IMR-90 (cell line): ENCODE results near the gene MEGF11. TPM values are rescaled to one million over a fixed set of nuclear protein-coding genes. Genes with fewer than 3 reads are reported as not detected.

Experiments
- ATAC-seq: fragments of 200-7000 bp; cut with Tn5 transposase; 2 replicates; pipeline ENCODE4 v1.9.1; 2020; ENCODE audit warnings: low read depth, mild to moderate bottlenecking, moderate library complexity
- BruUV-seq: library from RNA; stranded (reverse); fragments of 400-500 nt; replicated peaks from 2 replicates; lab custom pipeline; 2021; lab: Mats Ljungman, UMichigan
- CTCF ChIA-PET: fragments of 300-600 bp; formaldehyde crosslinking; extraction: SDS; loops from one replicate; lab custom pipeline; 2021; ENCODE audit warnings: antibody characterized with exemption; lab: Yijun Ruan, JAX
- POLR2A ChIA-PET: fragments of 300-600 bp; sonication (Branson Sonifier 250); formaldehyde crosslinking; loops from one replicate; lab custom pipeline; 2022; ENCODE audit warnings: antibody characterized with exemption; ENCODE audit not compliant: unreplicated experiment; lab: Charles Lee
- DNase-seq: peaks from one replicate; pipeline ENCODE4 v3.0.0; 2013
- H2AFZ ChIP-seq: replicated peaks from 2 replicates; pipeline ENCODE3; 2013; ENCODE audit warnings: low read length, mild to moderate bottlenecking; ENCODE audit not compliant: poor library complexity
- H2AK5ac ChIP-seq: 2 replicates; pipeline ENCODE4 v1.6.1; 2013; ENCODE audit warnings: low read depth, low read length, inconsistent platforms
- H2AK9ac ChIP-seq: replicated peaks from 2 replicates; pipeline ENCODE3; 2013; ENCODE audit warnings: mild to moderate bottlenecking, low read depth, low read length, moderate library complexity; ENCODE audit not compliant: poor library complexity
- H2BK120ac ChIP-seq: 2 replicates; pipeline ENCODE4 v1.6.1; 2013; ENCODE audit warnings: low read depth, low read length, inconsistent platforms
- H2BK15ac ChIP-seq: 3 replicates; pipeline ENCODE4 v1.6.1; 2013; ENCODE audit warnings: low read depth, low read length, inconsistent platforms
- H2BK20ac ChIP-seq: 2 replicates; pipeline ENCODE4 v1.6.1; 2013; ENCODE audit warnings: low read depth, mild to moderate bottlenecking, inconsistent platforms, low read length, moderate library complexity
- H2BK5ac ChIP-seq: 2 replicates; pipeline ENCODE4 v1.6.1; 2013; ENCODE audit warnings: mild to moderate bottlenecking, low read depth, low read length, inconsistent platforms; ENCODE audit not compliant: poor library complexity, severe bottlenecking
- H3K14ac ChIP-seq: replicated peaks from 2 replicates; pipeline ENCODE4 v1.6.1; 2013; ENCODE audit warnings: low read depth, low read length, inconsistent platforms
- H3K18ac ChIP-seq: 2 replicates; pipeline ENCODE4 v1.6.1; 2013; ENCODE audit warnings: low read depth, low read length, control low read depth
- H3K23ac ChIP-seq: 2 replicates; pipeline ENCODE4 v1.6.1; 2013; ENCODE audit warnings: low read depth, low read length, inconsistent platforms
- H3K27ac ChIP-seq: 2 replicates; pipeline ENCODE4 v1.5.1; 2013; ENCODE audit warnings: mild to moderate bottlenecking, control low read depth, low read length; ENCODE audit not compliant: insufficient read depth
- H3K27me3 ChIP-seq: 2 replicates; pipeline ENCODE4 v1.6.1; 2013; ENCODE audit warnings: low read length; ENCODE audit not compliant: control insufficient read depth, insufficient read depth
- H3K36me3 ChIP-seq: 2 replicates; pipeline ENCODE4 v1.6.1; 2013; ENCODE audit warnings: low read length, mixed read lengths; ENCODE audit not compliant: control insufficient read depth, insufficient read depth
- H3K4ac ChIP-seq: 2 replicates; pipeline ENCODE4 v1.6.1; 2013; ENCODE audit warnings: low read depth, low read length, inconsistent platforms
- H3K4me1 ChIP-seq: 2 replicates; pipeline ENCODE4 v1.6.1; 2013; ENCODE audit warnings: low read length, mixed read lengths; ENCODE audit not compliant: control insufficient read depth, insufficient read depth
- H3K4me2 ChIP-seq: 2 replicates; pipeline ENCODE4 v1.6.1; 2013; ENCODE audit warnings: low read depth, mild to moderate bottlenecking, control low read depth, low read length, moderate library complexity
- H3K4me3 ChIP-seq: 2 replicates; pipeline ENCODE4 v1.5.1; 2013; ENCODE audit warnings: low read depth, mild to moderate bottlenecking, control low read depth, low read length, moderate library complexity; ENCODE audit not compliant: insufficient read depth
- H3K56ac ChIP-seq: 2 replicates; pipeline ENCODE4 v1.6.1; 2013; ENCODE audit warnings: low read length, inconsistent platforms; ENCODE audit not compliant: insufficient read depth; ENCODE audit errors: extremely low read depth
- H3K79me1 ChIP-seq, 2 experiments: 2 replicates each; pipeline ENCODE4 v1.6.1; 2013; ENCODE audit warnings: low read length in 2 of 2, inconsistent platforms in 1 of 2, low read depth in 1 of 2
- H3K9ac ChIP-seq: 2 replicates; pipeline ENCODE4 v1.6.1; 2013; ENCODE audit warnings: low read depth, low read length, control low read depth
- H3K9me1 ChIP-seq: 2 replicates; pipeline ENCODE4 v1.6.1; 2013; ENCODE audit warnings: low read length, inconsistent platforms; ENCODE audit not compliant: insufficient read depth
- H3K9me3 ChIP-seq: 2 replicates; pipeline ENCODE4 v1.6.1; 2013; ENCODE audit warnings: low read length; ENCODE audit not compliant: control insufficient read depth, insufficient read depth
- H4K20me1 ChIP-seq: 2 replicates; pipeline ENCODE4 v1.6.1; 2013; ENCODE audit warnings: low read length, inconsistent platforms; ENCODE audit not compliant: insufficient read depth
- H4K5ac ChIP-seq: 2 replicates; pipeline ENCODE4 v1.6.1; 2013; ENCODE audit warnings: mild to moderate bottlenecking, low read depth, low read length, control low read depth
- H4K8ac ChIP-seq, 2 experiments: 2 replicates each; pipeline ENCODE4 v1.6.1; 2013; ENCODE audit warnings: low read depth in 2 of 2, low read length in 2 of 2, control low read depth in 1 of 2, inconsistent platforms in 1 of 2
- H4K91ac ChIP-seq: 2 replicates; pipeline ENCODE4 v1.6.1; 2013; ENCODE audit warnings: low read depth, low read length, inconsistent platforms; ENCODE audit not compliant: insufficient read depth
- BHLHE40 ChIP-seq: fragments of 150-350 bp; IDR thresholded peaks from 2 replicates; pipeline ENCODE4 v1.6.1; 2016; ENCODE audit warnings: mild to moderate bottlenecking, low read depth, low read length
- CEBPB ChIP-seq: IDR thresholded peaks from 2 replicates; pipeline ENCODE4 v1.6.1; 2012; ENCODE audit warnings: low read depth, low read length, improper control_type of control experiment
- FOS ChIP-seq: fragments of 150-350 bp; IDR thresholded peaks from 2 replicates; pipeline ENCODE4 v1.6.1; 2016; ENCODE audit warnings: low read depth, low read length
- MAFK ChIP-seq: IDR thresholded peaks from 2 replicates; pipeline ENCODE4 v1.6.1; 2012; ENCODE audit warnings: low read depth, low read length, improper control_type of control experiment
- MAZ ChIP-seq: IDR thresholded peaks from 2 replicates; pipeline ENCODE4 v1.6.1; 2012; ENCODE audit warnings: low read depth, mild to moderate bottlenecking, low read length, improper control_type of control experiment, moderate library complexity, borderline replicate concordance
- MXI1 ChIP-seq: IDR thresholded peaks from 2 replicates; pipeline ENCODE4 v1.6.1; 2012; ENCODE audit warnings: low read depth, mild to moderate bottlenecking, low read length, moderate library complexity, borderline replicate concordance
- POLR2A ChIP-seq: IDR thresholded peaks from 2 replicates; pipeline ENCODE4 v1.6.1; 2012; ENCODE audit warnings: mild to moderate bottlenecking, low read depth, low read length
- RAD21 ChIP-seq: IDR thresholded peaks from 2 replicates; pipeline ENCODE4 v1.6.1; 2012; ENCODE audit warnings: low read length, improper control_type of control experiment
- RCOR1 ChIP-seq: IDR thresholded peaks from 2 replicates; pipeline ENCODE4 v1.6.1; 2012; ENCODE audit warnings: mild to moderate bottlenecking, low read length, improper control_type of control experiment; ENCODE audit not compliant: insufficient replicate concordance
- RFX5 ChIP-seq: IDR thresholded peaks from 2 replicates; pipeline ENCODE4 v1.8.0; 2012; ENCODE audit warnings: low read depth, mild to moderate bottlenecking, low read length, moderate library complexity
- SMC3 ChIP-seq: fragments of 150-350 bp; IDR thresholded peaks from 2 replicates; pipeline ENCODE4 v1.6.1; 2016; ENCODE audit warnings: low read depth, mild to moderate bottlenecking, antibody characterized with exemption, low read length, moderate library complexity
- whole genome bisulfite sequencing, 2 experiments: methylation state at CpG; one replicate each; pipeline versions ENCODE4 v1.1.5 to v1.1.7; 2013; ENCODE audit warnings: missing lambda C conversion rate in 2 of 2; ENCODE audit not compliant: insufficient read length in 1 of 2; ENCODE audit errors: extremely low coverage in 2 of 2; 5-methylcytosine and 5-hydroxymethylcytosine counted together
- dilution Hi-C: fragments of 300-500 bp; cut with HindIII; formaldehyde crosslinking; loops from one replicate; pipeline ENCODE4 v1.14.3; 2018; ENCODE audit warnings: low sequenced_read_pairs; ENCODE audit not compliant: unreplicated experiment
- in situ Hi-C: fragments of 300-500 bp; cut with MboI; formaldehyde crosslinking; loops from 3 replicates; pipeline ENCODE4 v1.14.3; 2019; ENCODE audit warnings: low sequenced_read_pairs, inconsistent platforms, mixed read lengths
- intact Hi-C: fragments of 100-400 bp; cut with micrococcal nuclease; formaldehyde crosslinking; loops from 2 replicates; pipeline ENCODE4 v1.10.0; 2022
- polyA plus RNA-seq, 3 experiments: library from polyadenylated mRNA; depleted of rRNA; stranded (reverse); fragments of >200 nt; gene quantifications; 2 replicates each; pipeline ENCODE4 v1.2.3, GENCODE V29; 2012; ENCODE audit warnings: low replicate concordance in 1 of 3
- total RNA-seq: library from RNA; depleted of rRNA; stranded (reverse); fragments of >200 nt; gene quantifications from 2 replicates; pipeline ENCODE4 v1.2.3, GENCODE V29; 2012
- TF ChIP-seq, protein P1 (sequence below): fragments of 150-350 bp; IDR thresholded peaks from 2 replicates; pipeline ENCODE4 v1.6.1; 2017; ENCODE audit warnings: mild to moderate bottlenecking, antibody characterized with exemption, low read length, low read depth

MEGF11 gene
- total and polyA plus RNA-seq, 2 of the 4 experiments (the other 2 are of a cell fraction) = not detected

- BruUV-seq = no TSS peak
- 6% methylated on average over 9 of the region's 16 CpGs; no CpG with 5 or more reads in 1 of the 2 experiments for WGBS, 2 experiments
- peak; percentile 66 for DNase-seq
- ATAC-seq = peak; percentile 18
- no peaks in the 10 kb centered on the region for H3K9me3 ChIP-seq
- no peak overlapping the region for H2BK15ac ChIP-seq
- peak overlapping the region; percentile 86 for H3K4me2 ChIP-seq
- H3K4me3 ChIP-seq = peak overlapping the region; percentile 86
- peak overlapping the region; percentile 89 for H4K5ac ChIP-seq
- H3K18ac ChIP-seq = peak overlapping the region; percentile 58
- peak overlapping the region; percentile 49 for H3K9ac ChIP-seq
- H2BK20ac ChIP-seq = no peak overlapping the region
- H2AK5ac ChIP-seq = peak overlapping the region; percentile 44; the same call in 1 of the 2 replicates
- peaks cover 8% of the 10 kb centered on the region for H3K4me1 ChIP-seq
- intact Hi-C loops = no loop called here
- ChIA-PET POLR2A (no interaction called here), CTCF (no interaction called here)
- H3K4ac ChIP-seq = peak overlapping the region; percentile 70
- H4K20me1 ChIP-seq = no peaks in the 10 kb centered on the region
- peak overlapping the region; percentile 30; the same call in 1 of the 2 replicates for H2BK120ac ChIP-seq
- H4K91ac ChIP-seq = peak overlapping the region; percentile 69
- H2AK9ac ChIP-seq = peak overlapping the region; percentile 88
- peak overlapping the region; percentile 58 for H3K27ac ChIP-seq
- peak overlapping the region; percentile 45; the same call in 1 of the 2 replicates for H3K56ac ChIP-seq
- H3K23ac ChIP-seq = peak overlapping the region; percentile 84
- dilution Hi-C loops = no loop called here
- peak overlapping the region; percentile 68 to 70 for H4K8ac ChIP-seq
- peak overlapping the region; percentile 34 for H2BK5ac ChIP-seq
- H3K27me3 ChIP-seq = no peaks in the 10 kb centered on the region; the same call in 1 of the 2 replicates
- peak overlapping the region; percentile 67; the same call in 1 of the 2 replicates for H3K14ac ChIP-seq
- TF ChIP-seq CEBPB (no peak), BHLHE40 (peak; percentile 93), RAD21 (no peak), POLR2A (no peak), RFX5 (no peak), MAFK (no peak), SMC3 (no peak), MAZ (no peak), RCOR1 (no peak), MXI1 (no peak), FOS (no peak)
- TF ChIP-seq, protein P1, sequence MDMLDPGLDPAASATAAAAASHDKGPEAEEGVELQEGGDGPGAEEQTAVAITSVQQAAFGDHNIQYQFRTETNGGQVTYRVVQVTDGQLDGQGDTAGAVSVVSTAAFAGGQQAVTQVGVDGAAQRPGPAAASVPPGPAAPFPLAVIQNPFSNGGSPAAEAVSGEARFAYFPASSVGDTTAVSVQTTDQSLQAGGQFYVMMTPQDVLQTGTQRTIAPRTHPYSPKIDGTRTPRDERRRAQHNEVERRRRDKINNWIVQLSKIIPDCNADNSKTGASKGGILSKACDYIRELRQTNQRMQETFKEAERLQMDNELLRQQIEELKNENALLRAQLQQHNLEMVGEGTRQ = peak; percentile 52; the same call in 1 of the 2 replicates
- H2AFZ ChIP-seq = peak overlapping the region; percentile 98
- H3K36me3 ChIP-seq = no peaks in the 10 kb centered on the region; the same call in 1 of the 2 replicates
- peaks cover 3% of the 10 kb centered on the region; the same call in 1 of the 2 replicates for H3K9me1 ChIP-seq
- in situ Hi-C loops = loop anchor here (25.0 kb wide), 1 partner anchor 682 kb away; the partner anchor contains the start of genes INTS14 and SLC24A1
- peaks cover 0 to 23% of the 10 kb centered on the region in 2 experiments; a peak in 1 of 4 replicates for H3K79me1 ChIP-seq
Observed at GRCh38 chr15:66294157-66294931, 40.8 kb upstream of the MEGF11 start.
